Dendritic cell treated with granulocyte-macrophage colony-stimulating factor and Interleukin-4, amounts not matched to agents 40 ng/mL and 50 ng/mL, for 4 days (primary cell): ENCODE results near the gene MEX3B.

Source experiments
- H3K27ac Mint-ChIP-seq: one replicate; pipeline ENCODE4 v1.8.0; 2022; ENCODE audit warnings: mild to moderate bottlenecking, mixed read lengths
- H3K27me3 Mint-ChIP-seq: one replicate; pipeline ENCODE4 v1.8.0; 2022; ENCODE audit warnings: mild to moderate bottlenecking, mixed read lengths
- H3K36me3 Mint-ChIP-seq: one replicate; pipeline ENCODE4 v1.8.0; 2022; ENCODE audit warnings: low read depth, mixed read lengths
- H3K4me1 Mint-ChIP-seq: one replicate; pipeline ENCODE4 v1.8.0; 2022; ENCODE audit warnings: low read depth, mixed read lengths
- H3K4me3 Mint-ChIP-seq: one replicate; pipeline ENCODE4 v1.8.0; 2022; ENCODE audit warnings: mild to moderate bottlenecking, moderate library complexity, mixed read lengths
- H3K9me3 Mint-ChIP-seq: one replicate; pipeline ENCODE4 v1.8.0; 2022; ENCODE audit warnings: mixed read lengths
- intact Hi-C: fragments of 100-400 bp; cut with micrococcal nuclease; formaldehyde crosslinking; loops from one replicate; pipeline ENCODE4 v1.15.0; 2022

Gene MEX3B

DNA sequence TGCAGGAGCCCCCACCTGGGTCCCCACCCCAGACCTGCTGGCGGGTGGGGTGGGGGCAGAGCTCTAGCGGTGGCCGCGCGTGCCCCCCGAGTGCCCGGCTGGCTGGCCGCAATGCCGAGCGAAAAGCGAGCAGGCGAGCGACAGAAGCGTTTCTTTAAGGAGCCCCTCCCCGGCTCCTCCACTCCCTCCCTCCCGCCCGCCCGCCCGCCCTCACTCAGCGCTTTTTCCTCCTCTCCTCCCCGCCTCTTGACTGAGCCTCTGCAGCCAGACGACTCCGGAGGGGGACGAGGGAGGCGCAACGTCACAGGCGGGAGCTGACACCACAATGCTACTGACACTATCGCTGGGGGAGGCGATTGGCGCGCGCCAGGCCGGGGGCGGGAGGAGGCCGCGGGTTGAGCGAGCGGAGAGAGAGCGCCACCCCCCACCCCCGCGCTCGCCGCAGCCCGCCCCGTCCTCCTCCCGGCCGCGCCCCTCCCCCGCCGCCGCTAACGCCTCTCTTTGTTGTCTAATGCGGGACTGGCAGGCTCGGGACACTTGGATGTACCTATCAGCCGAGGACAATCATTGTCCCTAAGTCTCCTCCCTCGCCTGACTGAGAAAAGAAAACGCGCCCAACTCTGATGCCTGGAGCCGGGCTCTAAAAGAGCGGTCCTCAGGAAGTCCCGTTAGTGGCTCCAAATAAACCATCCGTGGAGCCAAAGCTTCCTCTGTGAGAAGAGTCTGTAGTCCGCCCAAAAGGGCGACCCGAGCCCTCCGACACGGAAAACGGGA, at the start of gene MEX3B:
MEX3B (minus strand) TSS at position 127 of the 774 bp plus-strand sequence. CDS start 313 bp downstream, outside the sequence.
- peak within 1 kb of the TSS; percentile 93 for H3K4me3 Mint-ChIP-seq

GRCh38 chr15:82093774-82094211, 48.0 kb upstream of the MEX3B start:
- no peak overlapping the region for H3K27ac Mint-ChIP-seq
- no peaks in the 10 kb centered on the region for H3K9me3 Mint-ChIP-seq
- no peaks in the 10 kb centered on the region for H3K27me3 Mint-ChIP-seq
- no peaks in the 10 kb centered on the region for H3K36me3 Mint-ChIP-seq
- intact Hi-C loops = no loop called here
- H3K4me1 Mint-ChIP-seq = no peaks in the 10 kb centered on the region
- no peak overlapping the region for H3K4me3 Mint-ChIP-seq

More for the DNA sequence above, at the start of gene MEX3B:
- Mint-ChIP-seq H3K9me3 (no peaks in the 10 kb centered on the region), H3K27ac (peak within 1 kb of the TSS; percentile 99), H3K4me1 (peaks cover 31% of the 10 kb centered on the region), H3K27me3 (peaks cover 29% of the 10 kb centered on the region), H3K36me3 (peaks cover 39% of the 10 kb centered on the region)
- intact Hi-C loops = loop anchor here (2.0 to 10.0 kb wide), 3 partner anchors 99 to 565 kb away; partner anchors contain the start of gene RPS17

- H3K36me3 Mint-ChIP-seq = no peaks in the 10 kb centered on the region
- H3K4me3 Mint-ChIP-seq = no peak overlapping the region
- no peaks in the 10 kb centered on the region for H3K27me3 Mint-ChIP-seq
- H3K4me1 Mint-ChIP-seq = no peaks in the 10 kb centered on the region
- H3K9me3 Mint-ChIP-seq = no peaks in the 10 kb centered on the region
- intact Hi-C loops = no loop called here
- no peak overlapping the region for H3K27ac Mint-ChIP-seq
Measured at GRCh38 chr15:82093325-82093724, 47.5 kb upstream of the MEX3B start.

DNA sequence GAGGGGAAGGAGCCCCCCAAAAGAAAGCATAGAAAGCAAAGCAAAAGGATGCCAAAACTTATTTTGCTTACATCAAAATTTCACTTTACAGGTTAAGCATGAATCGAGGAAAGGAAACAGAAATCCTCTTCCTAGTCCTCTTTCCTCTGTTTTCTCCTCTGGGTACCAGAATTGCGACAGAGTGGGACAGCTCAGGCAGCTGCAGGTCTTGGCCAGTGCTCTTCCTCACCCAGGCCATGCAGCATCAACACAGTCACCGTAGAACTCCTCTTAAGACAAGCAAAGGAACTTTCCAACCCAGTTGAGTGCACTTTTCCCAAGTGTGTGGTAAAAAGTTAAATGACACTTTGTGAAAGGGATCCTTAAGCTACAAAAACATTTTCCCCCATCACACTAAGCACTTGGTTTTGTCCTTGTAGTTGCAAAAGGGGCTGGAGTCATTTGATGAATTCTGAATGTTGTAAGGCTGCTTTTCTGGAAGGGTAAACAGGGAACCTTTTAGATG, 45.9 kb upstream of the MEX3B start:
- H3K9me3 Mint-ChIP-seq = no peaks in the 10 kb centered on the region
- no peak overlapping the region for H3K27ac Mint-ChIP-seq
- no peaks in the 10 kb centered on the region for H3K36me3 Mint-ChIP-seq
- intact Hi-C loops = no loop called here
- H3K27me3 Mint-ChIP-seq = no peaks in the 10 kb centered on the region
- H3K4me1 Mint-ChIP-seq = no peaks in the 10 kb centered on the region
- no peak overlapping the region for H3K4me3 Mint-ChIP-seq

- Mint-ChIP-seq H3K27me3 (no peaks in the 10 kb centered on the region), H3K4me3 (no peak overlapping the region), H3K36me3 (no peaks in the 10 kb centered on the region), H3K4me1 (no peaks in the 10 kb centered on the region), H3K27ac (no peak overlapping the region), H3K9me3 (no peaks in the 10 kb centered on the region)
- intact Hi-C loops = no loop called here
Measured at GRCh38 chr15:82086243-82086995, 40.6 kb upstream of the MEX3B start.

DNA sequence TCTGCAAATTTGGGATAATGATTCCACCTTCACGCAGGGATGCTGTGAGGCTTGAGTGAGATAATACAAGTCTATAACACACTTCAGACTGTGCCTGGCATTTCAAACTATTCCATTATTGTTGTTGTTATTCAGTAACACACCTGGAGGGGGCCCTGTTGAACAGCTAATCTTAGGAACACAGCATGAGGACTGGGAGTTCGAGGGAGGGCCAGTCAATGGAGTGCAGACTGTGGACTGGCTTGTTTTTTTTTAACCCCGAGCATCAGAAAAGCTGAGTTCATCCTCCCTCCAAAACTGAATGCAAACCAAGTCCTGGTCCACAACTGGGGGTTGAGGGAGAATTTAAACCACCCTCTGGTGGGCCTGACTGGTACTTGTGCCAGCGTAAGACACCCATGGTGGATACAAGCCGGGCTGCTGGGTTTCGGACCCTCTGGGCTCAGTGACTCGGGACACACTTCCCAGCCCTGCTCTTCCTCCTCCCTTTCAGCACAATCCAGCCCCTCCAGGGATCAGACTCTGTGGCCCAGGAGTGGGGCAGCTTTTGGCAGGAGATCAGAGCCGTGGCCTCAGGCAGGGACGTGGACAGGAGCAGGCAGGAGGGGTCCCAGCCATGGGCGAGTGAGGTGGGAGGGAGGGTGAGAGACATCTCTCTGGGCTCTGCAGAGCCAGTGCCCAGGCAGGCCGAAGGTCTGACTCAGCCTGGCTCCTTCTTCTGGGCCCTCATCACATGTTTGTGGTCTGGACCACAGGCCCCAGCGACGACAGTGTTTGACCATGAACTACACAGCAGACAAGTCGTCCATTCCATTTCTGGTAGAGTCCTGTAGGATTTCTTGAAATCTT, 36.3 kb upstream of the MEX3B start:
- H3K27ac Mint-ChIP-seq = no peak overlapping the region
- H3K4me1 Mint-ChIP-seq = no peaks in the 10 kb centered on the region
- H3K4me3 Mint-ChIP-seq = no peak overlapping the region
- intact Hi-C loops = no loop called here
- no peaks in the 10 kb centered on the region for H3K27me3 Mint-ChIP-seq
- no peaks in the 10 kb centered on the region for H3K36me3 Mint-ChIP-seq
- H3K9me3 Mint-ChIP-seq = no peaks in the 10 kb centered on the region

DNA sequence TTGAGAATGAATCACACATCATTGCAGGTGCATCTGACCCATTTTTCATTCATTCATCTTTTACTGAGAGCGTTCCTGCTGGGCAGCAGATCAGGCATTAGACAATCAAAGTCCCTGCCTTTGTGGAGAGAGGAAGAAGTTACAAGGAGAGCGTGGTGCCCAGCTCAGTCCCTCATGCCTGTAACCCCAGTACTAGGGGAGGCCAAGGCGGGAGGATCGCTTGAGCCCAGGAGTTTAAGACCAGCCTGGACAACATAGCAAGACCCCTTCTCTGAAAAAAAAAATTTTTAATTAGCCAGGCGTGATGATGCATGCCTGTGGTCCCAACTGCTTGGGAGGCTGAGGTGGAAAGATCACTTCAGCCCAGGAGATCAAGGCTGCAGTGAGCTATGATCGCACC, 35.0 kb upstream of the MEX3B start:
- Mint-ChIP-seq H3K9me3 (no peaks in the 10 kb centered on the region), H3K27ac (no peak overlapping the region), H3K27me3 (no peaks in the 10 kb centered on the region), H3K36me3 (no peaks in the 10 kb centered on the region), H3K4me1 (no peaks in the 10 kb centered on the region), H3K4me3 (no peak overlapping the region)
- intact Hi-C loops = no loop called here

- Mint-ChIP-seq H3K4me1 (no peaks in the 10 kb centered on the region), H3K4me3 (no peak overlapping the region), H3K27me3 (no peaks in the 10 kb centered on the region), H3K27ac (no peak overlapping the region), H3K9me3 (no peaks in the 10 kb centered on the region), H3K36me3 (no peaks in the 10 kb centered on the region)
- intact Hi-C loops = no loop called here
Measured at GRCh38 chr15:82079736-82080135, 33.9 kb upstream of the MEX3B start.

DNA sequence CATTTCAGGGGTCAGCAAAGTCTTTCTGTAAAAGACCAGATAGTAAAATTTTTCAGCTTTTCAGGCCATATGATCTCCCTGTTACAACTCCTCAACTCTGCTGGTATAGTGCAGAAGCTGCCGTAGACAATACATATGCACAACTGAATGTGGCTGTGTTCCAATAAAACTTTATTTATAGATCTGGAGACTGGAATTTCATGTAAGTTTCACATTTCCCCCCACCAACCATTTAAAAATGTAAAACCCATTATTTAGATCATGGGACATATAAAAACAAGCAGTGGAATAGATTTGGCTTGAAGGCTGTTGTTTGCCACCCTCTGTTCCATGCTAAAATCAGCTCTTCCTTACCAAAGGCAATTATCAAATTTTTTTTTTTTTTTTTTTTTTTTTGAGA, 28.8 kb upstream of the MEX3B start:
- no peaks in the 10 kb centered on the region for H3K27me3 Mint-ChIP-seq
- no peak overlapping the region for H3K4me3 Mint-ChIP-seq
- H3K36me3 Mint-ChIP-seq = no peaks in the 10 kb centered on the region
- no peaks in the 10 kb centered on the region for H3K4me1 Mint-ChIP-seq
- intact Hi-C loops = no loop called here
- H3K27ac Mint-ChIP-seq = no peak overlapping the region
- H3K9me3 Mint-ChIP-seq = no peaks in the 10 kb centered on the region

GRCh38 chr15:82072926-82073537, 27.2 kb upstream of the MEX3B start:
- H3K9me3 Mint-ChIP-seq = no peaks in the 10 kb centered on the region
- H3K27me3 Mint-ChIP-seq = no peaks in the 10 kb centered on the region
- no peak overlapping the region for H3K4me3 Mint-ChIP-seq
- no peaks in the 10 kb centered on the region for H3K4me1 Mint-ChIP-seq
- intact Hi-C loops = no loop called here
- no peak overlapping the region for H3K27ac Mint-ChIP-seq
- no peaks in the 10 kb centered on the region for H3K36me3 Mint-ChIP-seq

- no peak overlapping the region for H3K27ac Mint-ChIP-seq
- intact Hi-C loops = no loop called here
- no peaks in the 10 kb centered on the region for H3K4me1 Mint-ChIP-seq
- no peaks in the 10 kb centered on the region for H3K9me3 Mint-ChIP-seq
- no peaks in the 10 kb centered on the region for H3K36me3 Mint-ChIP-seq
- H3K4me3 Mint-ChIP-seq = no peak overlapping the region
- peaks cover 24% of the 10 kb centered on the region for H3K27me3 Mint-ChIP-seq
Measured at GRCh38 chr15:82066455-82066854, 20.6 kb upstream of the MEX3B start.

DNA sequence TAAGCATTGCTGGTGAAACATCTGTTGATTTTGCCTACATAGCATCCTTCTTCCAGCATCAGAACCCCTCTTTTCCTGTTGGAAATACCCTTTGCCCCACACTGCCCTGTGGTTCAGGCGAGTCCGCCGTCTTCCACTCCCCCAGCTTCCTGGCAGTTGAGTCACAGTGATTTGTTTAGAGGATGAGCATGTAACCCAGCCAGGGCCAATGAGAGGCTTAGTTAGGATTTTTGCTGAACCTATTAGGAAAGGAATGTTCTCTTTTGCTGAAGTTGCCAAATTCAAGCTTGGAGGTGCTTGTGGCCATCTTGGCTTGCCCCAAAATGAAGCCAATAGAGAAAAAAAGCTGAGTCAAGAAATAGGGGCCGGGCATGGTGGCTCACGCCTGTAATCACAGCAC, 19.0 kb upstream of the MEX3B start:
- no peak overlapping the region for H3K4me3 Mint-ChIP-seq
- H3K4me1 Mint-ChIP-seq = no peaks in the 10 kb centered on the region
- no peaks in the 10 kb centered on the region for H3K36me3 Mint-ChIP-seq
- intact Hi-C loops = no loop called here
- H3K27ac Mint-ChIP-seq = no peak overlapping the region
- no peaks in the 10 kb centered on the region for H3K9me3 Mint-ChIP-seq
- peaks cover 26% of the 10 kb centered on the region for H3K27me3 Mint-ChIP-seq
